OCI-LY7 (cell line): Measurements from ENCODE around the gene ITGAV. TPM values are rescaled to one million over a fixed set of nuclear protein-coding genes. Genes with fewer than 3 reads are reported as not detected.

ENCODE experiments used
- BruUV-seq: library from RNA; stranded (reverse); fragments of 400-500 nt; replicated peaks from 2 replicates; lab custom pipeline; 2021; lab: Mats Ljungman, UMichigan
- CTCF ChIA-PET: fragments of 300-600 bp; sonication (Branson Sonifier 250); formaldehyde crosslinking; loops from one replicate; lab custom pipeline; 2022; ENCODE audit warnings: antibody characterized with exemption; ENCODE audit not compliant: unreplicated experiment; lab: Charles Lee
- POLR2A ChIA-PET: fragments of 300-600 bp; sonication (Branson Sonifier 250); formaldehyde crosslinking; loops from one replicate; lab custom pipeline; 2022; ENCODE audit warnings: antibody characterized with exemption; lab: Charles Lee
- DNase-seq: peaks from one replicate; pipeline ENCODE4 v3.0.0-alpha.2; 2015; ENCODE audit warnings: low spot score
- H2AFZ ChIP-seq: fragments of 200-600 bp; sonication (generic), shearing (Covaris generic); 2 replicates; pipeline ENCODE4 v1.6.1; 2014; ENCODE audit warnings: mild to moderate bottlenecking, antibody characterized with exemption, low read length, moderate library complexity
- H3K27ac ChIP-seq: fragments of 200-600 bp; sonication (generic); 2 replicates; pipeline ENCODE4 v1.5.1; 2014; ENCODE audit warnings: mixed run types, low read depth, mild to moderate bottlenecking, moderate library complexity, low read length, inconsistent platforms; ENCODE audit not compliant: poor library complexity, severe bottlenecking
- H3K36me3 ChIP-seq: fragments of 200-600 bp; sonication (generic); 2 replicates; pipeline ENCODE4 v1.6.1; 2014; ENCODE audit warnings: mild to moderate bottlenecking, antibody characterized with exemption, low read length, moderate library complexity, mixed read lengths; ENCODE audit not compliant: insufficient read depth
- H3K4me1 ChIP-seq: fragments of 200-600 bp; sonication (generic); 2 replicates; pipeline ENCODE4 v1.5.1; 2014; ENCODE audit warnings: mild to moderate bottlenecking, low read length; ENCODE audit not compliant: insufficient read depth, poor library complexity, severe bottlenecking
- H3K4me2 ChIP-seq: fragments of 200-600 bp; sonication (generic); 2 replicates; pipeline ENCODE4 v1.6.1; 2014; ENCODE audit warnings: mild to moderate bottlenecking, low read length
- H3K4me3 ChIP-seq: fragments of 200-600 bp; sonication (generic); 2 replicates; pipeline ENCODE4 v1.5.1; 2014; ENCODE audit warnings: mild to moderate bottlenecking, low read depth, low read length; ENCODE audit not compliant: poor library complexity, severe bottlenecking
- H3K79me2 ChIP-seq: fragments of 200-600 bp; sonication (generic); 2 replicates; pipeline ENCODE4 v1.6.1; 2016; ENCODE audit warnings: low read depth, mild to moderate bottlenecking, low read length, moderate library complexity, mixed read lengths; ENCODE audit not compliant: insufficient read depth
- H3K9me2 ChIP-seq: fragments of 200-600 bp; sonication (generic); 2 replicates; pipeline ENCODE4 v1.6.1; 2016; ENCODE audit warnings: mild to moderate bottlenecking, low read length, mixed read lengths; ENCODE audit not compliant: insufficient read depth
- H3K9me3 ChIP-seq: fragments of 200-600 bp; sonication (generic); 2 replicates; pipeline ENCODE4 v1.6.1; 2014; ENCODE audit warnings: mild to moderate bottlenecking, mixed run types, low read length, mixed read lengths
- H4K20me1 ChIP-seq: fragments of 200-600 bp; sonication (generic); 2 replicates; pipeline ENCODE4 v1.6.1; 2014; ENCODE audit warnings: mild to moderate bottlenecking, antibody characterized with exemption, low read length, moderate library complexity, mixed read lengths; ENCODE audit not compliant: insufficient read depth
- CTCF ChIP-seq: fragments of 200-600 bp; sonication (generic); conservative IDR thresholded peaks from 2 replicates; pipeline ENCODE4 v1.5.1; 2014; ENCODE audit warnings: mild to moderate bottlenecking, antibody characterized with exemption, low read length, moderate library complexity, mixed read lengths
- EZH2phosphoT487 ChIP-seq: fragments of 200-600 bp; sonication (generic); IDR thresholded peaks from 2 replicates; pipeline ENCODE4 v1.6.1; 2018; ENCODE audit warnings: low read depth, borderline replicate concordance, mild to moderate bottlenecking, mixed run types, antibody characterized with exemption, low read length, moderate library complexity, mixed read lengths
- intact Hi-C: fragments of 100-400 bp; cut with micrococcal nuclease; formaldehyde crosslinking; loops from one replicate; pipeline ENCODE4 v1.10.0; 2022; ENCODE audit not compliant: unreplicated experiment
- total RNA-seq, 2 experiments: library from RNA; depleted of rRNA in 1 of 2; stranded (reverse); fragments of >200 nt in 1 of 2; shearing (Covaris generic) in 1 of 2; gene quantifications; 2 replicates each; pipeline ENCODE4 v1.2.3, GENCODE V29; 2014 to 2022

Gene ITGAV
- total RNA-seq, 2 experiments from 2014 or later, result 1.1 to 3.2 TPM

- no peaks in the 10 kb centered on the region for H3K9me2 ChIP-seq
- H2AFZ ChIP-seq, result no peak overlapping the region
- H3K4me3 ChIP-seq, result no peak overlapping the region
- H3K4me2 ChIP-seq, result no peak overlapping the region
- no TSS peak for BruUV-seq
- TF ChIP-seq EZH2phosphoT487 (no peak), CTCF (no peak)
- no peaks in the 10 kb centered on the region for H3K79me2 ChIP-seq
- no peak for DNase-seq
- POLR2A ChIA-PET, result no interaction called here
- no peaks in the 10 kb centered on the region for H3K36me3 ChIP-seq
- H3K27ac ChIP-seq, result no peak overlapping the region
- CTCF ChIA-PET, result no interaction called here
- no peaks in the 10 kb centered on the region for H3K9me3 ChIP-seq
- intact Hi-C loops, result no loop called here
- no peaks in the 10 kb centered on the region for H4K20me1 ChIP-seq
- H3K4me1 ChIP-seq, result no peaks in the 10 kb centered on the region
Observed at GRCh38 chr2:186728631-186729030, 138.8 kb downstream of the ITGAV start.

Other genes starting within 250 kb of the ITGAV start
- 47.7 and 71.3 TPM in 2 replicates for gene ZC3H15, start 103.8 kb upstream of the ITGAV start, total RNA-seq (2014; rRNA removed; shearing (Covaris generic))
- gene ZC3H15, start 103.8 kb upstream of the ITGAV start, total RNA-seq (2022), result 74.0 and 76.5 TPM in 2 replicates
- gene FAM171B, start 104.0 kb downstream of the ITGAV start, total RNA-seq (2014; rRNA removed; shearing (Covaris generic)), result not detected in 2 replicates
- not detected in 2 replicates for gene FAM171B, start 104.0 kb downstream of the ITGAV start, total RNA-seq (2022)